Pancreas (tissue), 10 donors: ENCODE data around the gene RACK1. TPM values are rescaled to one million over a fixed set of nuclear protein-coding genes. Genes with fewer than 3 reads are reported as not detected.

Experiments used
- ATAC-seq, 4 donors: fragments of 200-7000 bp; cut with Tn5 transposase; one replicate each; pipeline versions ENCODE4 v1.8.0 to v1.9.1; 2020; ENCODE audit warnings: mild to moderate bottlenecking in 4 of 4, moderate library complexity in 4 of 4
- DNase-seq, 6 donors: peaks; one replicate each; pipeline ENCODE4 v3.0.0-alpha.2; 2020
- FAIRE-seq: peaks from 2 replicates; lab custom pipeline; 2012; peaks lifted over from hg19 to GRCh38; lab: Jason Lieb, UNC
- H3K27ac ChIP-seq, 4 donors: fragments of 200-600 bp; sonication (generic); 1 replicate in 3 of 4; 2 replicates in 1 of 4; pipeline versions ENCODE4 v1.5.0 to v1.8.0; 2020
- H3K27me3 ChIP-seq, 4 donors: fragments of 200-600 bp; one replicate each; pipeline ENCODE4 v1.8.0; 2021
- H3K36me3 ChIP-seq, 3 donors: fragments of 200-600 bp; sonication (generic) in 1 of 3; one replicate each; pipeline versions ENCODE4 v1.5.0 to v1.8.0; 2020 to 2021
- H3K4me1 ChIP-seq, 3 donors: fragments of 200-600 bp; one replicate each; pipeline ENCODE4 v1.8.0; 2021
- H3K4me3 ChIP-seq, 4 donors: fragments of 200-600 bp; sonication (generic) in 2 of 4; one replicate each; pipeline versions ENCODE4 v1.5.0 to v1.8.0; 2020 to 2021
- H3K9me3 ChIP-seq, 4 donors: fragments of 200-600 bp; one replicate each; pipeline ENCODE4 v1.8.0; 2021
- CTCF ChIP-seq, 4 donors: fragments of 200-600 bp; sonication (generic) in 3 of 4; IDR thresholded peaks; one replicate each; pipeline versions ENCODE4 v1.5.0 to v1.8.0; 2021; ENCODE audit warnings: antibody characterized with exemption in 4 of 4
- WGBS, 2 donors: extraction: QIAGEN DNeasy Blood & Tissue Kit; methylation state at CpG; one replicate each; pipeline ENCODE4 v1.1.7; 2013; 5-methylcytosine and 5-hydroxymethylcytosine counted together
- intact Hi-C, 3 donors: fragments of 100-400 bp; cut with DNase I; formaldehyde crosslinking; loops; one replicate each; pipeline versions ENCODE4 v1.11.1 to v1.14.2; 2022
- polyA plus RNA-seq, 2 donors: library from polyadenylated mRNA; stranded (reverse); fragments of 200-250 nt; gene quantifications; one replicate each; pipeline ENCODE4 v1.2.3, GENCODE V29; 2013
- total RNA-seq, 6 donors: library from RNA; stranded (reverse); fragmentation: NEBNext Ultra II Directional in 4 of 6; extraction: Animal tissue kit (Norgen Biotek cat#: 25700) in 4 of 6; gene quantifications; one replicate each; pipeline versions ENCODE4 v1.2.1 to v1.2.4, GENCODE V29; 2021 to 2023
- donor health status: healthy with polysubstance abuse.
- donor health status: DM: no; HTN: no; CAD: no; lungs with moderate emphysema.
- donor health status: DM: no; HTN: no; CAD: no.
- donor health status: control.
- donor health status: control.
- donor health status: Bipolar disorder and iron deficiency.
- donor health status: DM: yes; HTN: yes; CAD: no.
- donor health status: DM: no; HTN: no; CAD: no.
- donor health status: DM: no; HTN: no; CAD: no.
- donor health status: DM: yes; HTN: yes; CAD: no.

RACK1 gene
- total and polyA plus RNA-seq, 8 donors = 974 to 1,629 (median 1,233) TPM

DNA sequence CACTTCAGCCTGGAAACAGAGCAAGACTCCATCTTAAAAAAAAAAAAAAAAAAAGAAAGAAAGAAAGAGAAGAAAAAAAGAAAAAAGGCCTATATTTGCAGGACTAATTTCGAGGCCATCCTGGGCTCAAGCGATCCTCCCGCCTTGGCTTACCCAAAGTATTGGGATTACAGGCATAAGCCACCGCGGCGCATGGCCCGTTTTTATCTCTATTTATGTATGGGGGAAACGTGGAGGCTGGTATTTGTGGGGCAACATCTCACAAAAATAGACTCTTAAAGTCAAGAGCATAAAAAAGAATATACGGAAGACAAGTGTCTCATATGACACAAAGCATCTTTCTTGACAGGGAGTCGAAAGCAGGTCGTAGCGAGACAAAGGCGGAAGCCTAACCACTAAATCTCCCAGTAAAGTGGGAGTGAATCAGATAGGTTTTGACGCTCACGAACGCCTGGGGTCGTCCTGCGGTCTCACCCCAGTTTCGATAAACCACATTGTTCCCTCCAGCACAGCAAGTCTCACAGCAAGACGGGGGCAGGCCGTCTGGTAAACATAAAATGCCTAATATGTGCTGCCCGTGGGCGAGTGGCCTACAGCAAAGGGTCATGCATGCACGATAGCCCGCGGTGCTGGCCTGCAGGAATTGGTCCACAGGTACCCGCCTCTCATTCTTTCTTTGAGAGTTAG lies 22.5 kb downstream of the RACK1 start:
- Histone ChIP-seq H3K4me3 (no peak overlapping the region), H3K27ac (peak overlapping the region; percentile 79 to 93 (median 90))
- intact Hi-C loops = no loop called here

GRCh38 chr5:181220178-181220515 lies 23.6 kb downstream of the RACK1 start:
- FAIRE-seq (no peak), DNase-seq (peak in 1 of 6 donors; percentile 80), ATAC-seq (no peak)
- no peak for TF ChIP-seq CTCF (IDR thresholded peaks at IDR 0.05)
- Histone ChIP-seq H3K9me3 (no peaks in the 10 kb centered on the region), H3K4me1 (peaks cover 0 to 21% (median 4%) of the 10 kb centered on the region in 3 donors), H3K4me3 (no peak overlapping the region), H3K27me3 (no peaks in the 10 kb centered on the region), H3K36me3 (no peaks in the 10 kb centered on the region), H3K27ac (no peak overlapping the region)
- 85 to 88% methylated on average over 10 of the region's 10 CpGs for WGBS, 2 donors
- intact Hi-C loops = no loop called here

More for the DNA sequence above, 22.5 kb downstream of the RACK1 start:
- Histone ChIP-seq H3K36me3 (no peaks in the 10 kb centered on the region), H3K9me3 (no peaks in the 10 kb centered on the region), H3K4me1 (peaks cover 0 to 21% (median 4%) of the 10 kb centered on the region in 3 donors), H3K27me3 (no peaks in the 10 kb centered on the region)
- ATAC-seq = no peak
- WGBS, 2 donors = 50 to 58% methylated on average over 27 of the region's 27 CpGs
- FAIRE-seq = no peak
- no peak for TF ChIP-seq CTCF (IDR thresholded peaks at IDR 0.05)
- DNase-seq = peak in 2 of 6 donors; percentile 26 to 41

GRCh38 chr5:181219262-181220177 lies 24.2 kb downstream of the RACK1 start:
- Histone ChIP-seq H3K9me3 (no peaks in the 10 kb centered on the region), H3K27ac (no peak overlapping the region), H3K27me3 (no peaks in the 10 kb centered on the region), H3K4me1 (peaks cover 0 to 18% (median 4%) of the 10 kb centered on the region in 3 donors), H3K4me3 (no peak overlapping the region), H3K36me3 (no peaks in the 10 kb centered on the region)
- WGBS, 2 donors = 58 to 61% methylated on average over 49 of the region's 49 CpGs
- ATAC-seq (no peak), FAIRE-seq (no peak), DNase-seq (no peak)
- no peak for TF ChIP-seq CTCF (IDR thresholded peaks at IDR 0.05)
- intact Hi-C loops = no loop called here

- H3K9me3 ChIP-seq = no peaks in the 10 kb centered on the region
Measured at GRCh38 chr5:181218795-181219124, 24.9 kb downstream of the RACK1 start.

More at GRCh38 chr5:181218795-181219124, 24.9 kb downstream of the RACK1 start:
- 31 to 37% methylated on average over 10 of the region's 10 CpGs for WGBS, 2 donors
- DNase-seq = no peak
- Histone ChIP-seq H3K4me3 (peak overlapping the region in 2 of 4 donors; percentile 36 to 39), H3K36me3 (no peaks in the 10 kb centered on the region), H3K4me1 (peaks cover 0 to 18% (median 4%) of the 10 kb centered on the region in 3 donors), H3K27me3 (no peaks in the 10 kb centered on the region), H3K27ac (peak overlapping the region in 3 of 4 donors; percentile 18 to 64 (median 63))
- no peak for ATAC-seq
- TF ChIP-seq CTCF (IDR thresholded peaks at IDR 0.05) = no peak
- intact Hi-C loops = no loop called here
- no peak for FAIRE-seq
